CD4-positive, alpha-beta T cell treated with Interleukin-2 at 100 ng/mL for 4 hours (primary cell): ENCODE measurements around the gene CHRM1.

ENCODE experiments used
- DNase-seq: peaks from one replicate; pipeline ENCODE4 v3.0.0-alpha.2; 2020; ENCODE audit warnings: low spot score

Gene CHRM1

DNA sequence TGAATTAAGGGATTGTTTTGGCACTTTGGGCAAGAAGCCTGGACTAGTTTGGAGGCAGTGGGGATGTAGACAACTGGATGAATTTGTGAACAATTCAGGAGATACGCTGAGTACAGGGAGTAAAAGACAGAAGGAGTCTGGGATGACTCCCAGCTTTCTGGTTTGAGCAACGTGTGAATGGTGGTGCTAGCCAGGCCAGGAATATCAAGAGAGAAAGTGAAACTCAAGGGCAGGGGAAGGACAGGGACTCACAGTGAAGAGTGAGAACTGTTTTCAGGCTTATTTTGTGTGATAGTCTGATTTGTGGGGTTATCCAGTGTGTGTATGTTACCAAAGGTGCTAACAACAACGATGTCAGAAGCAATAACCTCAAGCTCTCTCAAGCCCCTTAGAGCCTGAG, 15.9 kb downstream of the CHRM1 start:
- no peak for DNase-seq

DNA sequence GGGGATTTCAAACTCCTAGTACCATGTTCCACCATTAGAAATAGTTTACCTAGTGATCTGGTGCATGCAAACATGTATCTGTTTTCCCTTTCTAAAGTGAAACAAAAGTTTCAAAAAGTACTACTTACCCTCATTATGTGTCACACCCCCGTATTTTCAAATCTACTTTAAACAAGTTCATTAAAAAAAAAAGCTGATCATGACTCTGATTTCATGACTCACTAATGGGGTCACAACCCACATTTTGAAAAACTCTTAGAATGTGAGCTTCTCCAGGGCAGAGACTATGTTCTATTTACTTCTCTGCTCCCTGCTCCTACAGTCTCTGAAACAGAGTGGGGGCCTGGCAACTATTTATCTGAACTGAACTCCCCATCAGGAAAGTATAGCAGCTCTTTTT, 18.2 kb downstream of the CHRM1 start:
- no peak for DNase-seq

DNA sequence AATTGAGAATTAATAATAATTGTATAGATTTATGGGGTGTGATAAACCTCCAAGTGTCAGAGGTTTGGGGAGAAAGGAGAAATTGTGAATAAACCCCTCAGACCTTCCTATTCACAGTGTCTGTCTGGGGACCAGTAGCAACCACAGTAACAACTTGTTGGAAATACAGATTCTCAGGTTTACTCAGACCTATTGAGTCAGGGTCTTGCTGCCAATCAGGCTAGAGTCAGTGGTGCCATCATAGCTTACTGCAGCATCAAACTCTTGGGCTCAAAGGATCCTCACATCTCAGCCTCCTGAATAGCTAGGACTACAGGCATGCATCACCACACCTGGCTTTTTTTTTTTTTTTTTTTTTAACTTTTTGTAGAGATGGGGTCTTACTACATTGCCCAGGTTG, 23.1 kb downstream of the CHRM1 start:
- DNase-seq, result no peak

DNA sequence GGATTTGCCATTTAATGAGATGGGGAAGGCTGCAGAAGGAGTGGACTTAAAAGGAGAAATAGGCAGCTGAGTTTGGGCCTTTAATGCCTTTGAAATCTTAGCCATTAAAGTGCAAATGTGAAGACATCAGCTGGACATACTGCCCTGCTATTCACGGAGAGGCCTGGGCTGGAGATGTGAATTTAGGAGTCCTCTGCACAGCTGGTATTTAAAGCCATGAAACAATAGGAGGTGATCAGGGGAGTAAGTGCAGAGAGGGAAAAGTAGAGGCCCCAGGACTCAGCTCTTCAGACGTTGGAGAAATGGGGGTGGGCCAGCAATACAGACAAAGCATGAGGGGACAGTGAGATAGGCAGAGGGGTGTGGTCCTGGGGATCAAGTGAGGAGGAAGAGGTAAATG, 23.9 kb downstream of the CHRM1 start:
- no peak for DNase-seq

DNA sequence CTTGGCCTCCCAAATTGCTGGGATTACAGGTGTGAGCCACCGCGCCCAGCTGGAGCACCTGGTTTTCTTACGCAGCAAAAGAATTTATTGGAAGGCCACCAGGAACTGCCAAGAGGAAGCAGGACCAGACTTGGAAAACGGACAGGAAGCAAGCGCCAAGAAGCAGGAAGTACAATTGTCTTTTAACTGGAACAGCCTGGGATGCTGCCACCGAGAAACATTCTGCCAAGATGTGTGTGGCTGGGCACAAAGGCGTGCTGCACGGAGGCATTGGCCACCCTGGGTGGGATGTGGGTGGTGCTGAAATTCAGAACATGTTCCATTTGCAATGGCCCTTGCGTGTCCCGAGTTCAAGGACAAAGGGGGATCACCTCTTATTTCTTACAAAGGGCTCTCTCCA, 25.1 kb downstream of the CHRM1 start:
- no peak for DNase-seq

DNA sequence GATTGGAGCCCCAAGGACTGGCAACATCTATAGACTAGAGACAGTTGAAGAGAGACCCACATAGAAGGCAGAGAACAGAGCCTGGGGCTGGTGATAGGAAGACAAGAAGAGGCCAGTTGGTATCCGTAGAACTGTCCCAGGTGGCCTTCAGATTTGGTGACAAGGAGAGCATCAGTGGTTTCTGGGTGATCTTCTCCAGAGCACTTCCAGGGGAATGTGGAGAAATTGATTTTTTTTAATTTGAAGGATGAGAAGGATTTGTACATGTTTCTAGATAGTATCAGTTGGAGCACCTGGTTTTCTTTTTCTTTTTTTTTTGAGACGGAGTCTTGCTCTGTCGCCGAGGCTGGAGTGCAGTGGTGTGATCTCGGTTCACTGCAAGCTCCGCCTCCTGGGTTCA, 25.7 kb downstream of the CHRM1 start:
- DNase-seq, result no peak

DNA sequence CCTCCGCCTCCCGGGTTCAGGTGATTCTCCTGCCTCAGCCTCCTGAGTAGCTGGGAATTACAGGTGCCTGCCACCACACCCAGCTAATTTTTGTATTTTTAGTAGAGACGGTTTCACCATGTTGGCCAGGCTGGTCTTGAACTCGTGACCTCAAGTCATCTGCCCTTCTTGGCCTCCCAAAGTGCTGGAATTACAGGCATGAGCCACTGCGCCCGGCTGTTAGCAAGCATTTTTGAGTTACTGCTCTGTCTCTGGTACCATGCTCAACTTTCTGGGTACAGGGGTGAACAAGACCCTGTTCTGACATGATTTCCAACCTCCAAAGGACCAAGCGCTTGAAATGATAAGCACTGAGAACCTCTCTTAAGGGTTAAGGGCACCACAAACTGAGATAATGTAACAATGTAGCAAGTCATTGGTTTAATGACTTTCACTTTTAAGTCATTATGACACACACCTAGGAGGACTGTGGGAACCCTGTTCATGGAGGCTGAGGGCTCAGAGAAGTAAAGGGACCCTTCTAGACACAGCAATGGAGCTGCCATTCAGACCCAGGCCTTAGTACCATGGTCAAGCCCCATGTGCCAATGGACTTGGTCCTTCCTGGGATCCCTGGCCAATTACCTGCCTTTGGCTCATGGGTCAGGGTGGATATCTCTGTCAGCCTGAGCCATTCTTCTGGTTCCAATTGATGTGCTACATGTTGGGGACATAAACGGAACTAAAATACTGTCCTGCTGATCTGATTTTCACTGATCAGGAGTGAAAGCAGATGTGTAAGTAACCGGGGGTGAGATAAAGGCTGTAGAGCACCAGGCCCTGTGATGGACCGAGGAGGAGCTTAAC, 28.9 kb downstream of the CHRM1 start:
- DNase-seq, result no peak

DNA sequence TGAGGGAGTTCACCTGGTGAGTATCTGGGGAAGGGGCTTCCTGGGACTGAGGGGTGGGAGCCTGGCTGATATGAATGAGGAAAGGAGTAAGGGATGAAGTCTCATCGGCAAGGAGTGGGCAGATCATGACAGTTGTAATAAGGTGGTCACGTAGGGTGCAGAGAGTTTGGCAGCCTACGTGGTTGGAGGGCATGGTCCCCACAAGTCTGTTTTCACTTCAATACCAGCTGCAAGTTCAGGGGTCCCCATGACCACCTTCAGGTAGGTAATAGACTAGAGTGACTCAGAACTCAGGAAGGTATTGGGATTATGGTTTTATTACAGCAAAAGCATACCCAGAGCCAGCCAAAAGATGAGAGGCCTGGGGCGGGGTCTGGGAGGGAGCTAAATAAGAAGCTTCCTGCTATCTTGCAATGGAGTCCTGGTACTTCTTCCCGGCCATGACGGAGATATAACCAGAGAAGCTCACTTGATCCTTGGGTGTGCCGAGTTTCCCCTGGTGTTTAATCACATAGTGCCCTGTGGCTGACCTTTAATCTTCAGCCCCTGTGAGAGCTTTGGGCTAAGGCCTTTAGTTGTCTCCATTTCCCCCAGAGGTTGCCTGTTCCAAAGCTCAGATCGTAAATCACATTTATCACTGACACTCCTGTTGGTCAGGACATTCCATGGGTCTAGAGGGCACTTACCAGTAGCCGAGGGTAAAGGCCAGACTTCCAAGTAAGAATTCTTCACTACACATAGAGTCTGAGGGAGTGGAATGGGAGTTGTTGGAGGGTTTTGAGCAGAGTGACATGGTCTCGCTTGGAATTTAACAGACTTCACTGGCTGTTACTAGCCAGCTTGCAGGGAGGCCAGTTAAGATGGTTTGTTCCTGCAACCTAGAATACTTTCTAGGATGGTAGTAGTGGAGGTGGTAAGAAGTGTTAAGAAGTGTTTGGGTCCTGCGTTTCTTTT, 31.4 kb downstream of the CHRM1 start:
- DNase-seq, result no peak

DNA sequence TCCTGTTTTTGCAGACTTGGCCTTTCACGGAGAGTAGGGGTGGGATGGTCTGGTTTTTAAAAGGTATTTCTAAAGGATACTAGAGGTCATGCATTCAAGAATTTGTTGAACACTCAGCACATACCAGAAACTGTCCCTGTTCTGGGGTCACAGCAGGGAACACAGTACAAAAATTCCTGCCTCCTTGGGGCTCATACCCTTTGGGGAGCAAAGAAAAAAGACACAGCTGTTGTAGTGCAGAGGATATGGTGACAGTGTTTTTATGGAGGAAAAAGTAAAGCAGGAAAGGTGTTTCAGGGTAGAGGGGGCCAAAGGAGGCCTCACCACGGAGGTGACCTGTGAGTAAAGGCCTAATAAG, 32.1 kb downstream of the CHRM1 start:
- DNase-seq, result no peak

DNA sequence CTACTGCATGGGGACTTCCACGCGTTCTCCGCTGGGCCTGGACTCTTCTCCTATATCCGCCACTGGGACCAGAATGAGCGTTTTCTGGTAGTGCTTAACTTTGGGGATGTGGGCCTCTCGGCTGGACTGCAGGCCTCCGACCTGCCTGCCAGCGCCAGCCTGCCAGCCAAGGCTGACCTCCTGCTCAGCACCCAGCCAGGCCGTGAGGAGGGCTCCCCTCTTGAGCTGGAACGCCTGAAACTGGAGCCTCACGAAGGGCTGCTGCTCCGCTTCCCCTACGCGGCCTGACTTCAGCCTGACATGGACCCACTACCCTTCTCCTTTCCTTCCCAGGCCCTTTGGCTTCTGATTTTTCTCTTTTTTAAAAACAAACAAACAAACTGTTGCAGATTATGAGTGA, 32.8 kb downstream of the CHRM1 start:
- DNase-seq, result no peak

DNA sequence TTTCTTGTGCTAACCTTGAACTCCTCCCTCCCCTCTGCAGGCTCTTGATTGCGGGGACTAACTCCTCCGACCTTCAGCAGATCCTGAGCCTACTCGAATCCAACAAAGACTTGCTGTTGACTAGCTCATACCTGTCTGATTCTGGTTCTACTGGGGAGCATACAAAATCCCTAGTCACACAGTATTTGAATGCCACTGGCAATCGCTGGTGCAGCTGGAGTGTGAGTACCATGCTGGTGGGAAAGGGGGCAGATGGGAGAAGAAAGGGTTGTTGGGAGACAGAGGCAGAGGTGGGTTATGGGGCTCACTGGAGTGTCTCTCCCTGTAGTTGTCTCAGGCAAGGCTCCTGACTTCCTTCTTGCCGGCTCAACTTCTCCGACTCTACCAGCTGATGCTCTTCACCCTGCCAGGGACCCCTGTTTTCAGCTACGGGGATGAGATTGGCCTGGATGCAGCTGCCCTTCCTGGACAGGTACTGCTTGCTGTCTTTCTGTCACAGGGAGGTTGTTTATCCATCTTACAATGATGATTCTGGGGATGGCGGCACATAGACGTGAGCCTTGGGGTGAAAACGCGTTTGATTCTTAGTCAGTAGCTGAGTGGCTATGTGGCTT, 35.9 kb downstream of the CHRM1 start:
- DNase-seq, result no peak

DNA sequence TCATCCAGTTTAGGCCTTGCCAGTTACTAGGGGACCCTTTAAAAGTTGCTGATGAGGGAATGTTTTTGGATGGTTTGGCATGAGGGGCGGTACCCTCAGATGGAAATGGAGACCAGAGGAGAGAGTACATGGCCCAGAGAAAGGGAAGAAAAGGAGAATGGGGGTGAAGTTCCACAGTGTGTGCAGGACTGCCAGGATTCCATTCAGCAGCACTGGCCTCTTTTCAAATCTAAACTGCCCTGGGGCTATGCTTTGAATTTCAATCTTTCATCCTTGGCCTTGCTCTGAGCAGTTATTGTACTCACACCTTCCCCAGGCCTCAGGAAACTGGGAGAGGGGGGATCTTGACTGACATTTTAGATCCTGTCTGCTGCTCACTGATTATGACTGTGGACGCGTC, 37.5 kb downstream of the CHRM1 start:
- no peak for DNase-seq

DNA sequence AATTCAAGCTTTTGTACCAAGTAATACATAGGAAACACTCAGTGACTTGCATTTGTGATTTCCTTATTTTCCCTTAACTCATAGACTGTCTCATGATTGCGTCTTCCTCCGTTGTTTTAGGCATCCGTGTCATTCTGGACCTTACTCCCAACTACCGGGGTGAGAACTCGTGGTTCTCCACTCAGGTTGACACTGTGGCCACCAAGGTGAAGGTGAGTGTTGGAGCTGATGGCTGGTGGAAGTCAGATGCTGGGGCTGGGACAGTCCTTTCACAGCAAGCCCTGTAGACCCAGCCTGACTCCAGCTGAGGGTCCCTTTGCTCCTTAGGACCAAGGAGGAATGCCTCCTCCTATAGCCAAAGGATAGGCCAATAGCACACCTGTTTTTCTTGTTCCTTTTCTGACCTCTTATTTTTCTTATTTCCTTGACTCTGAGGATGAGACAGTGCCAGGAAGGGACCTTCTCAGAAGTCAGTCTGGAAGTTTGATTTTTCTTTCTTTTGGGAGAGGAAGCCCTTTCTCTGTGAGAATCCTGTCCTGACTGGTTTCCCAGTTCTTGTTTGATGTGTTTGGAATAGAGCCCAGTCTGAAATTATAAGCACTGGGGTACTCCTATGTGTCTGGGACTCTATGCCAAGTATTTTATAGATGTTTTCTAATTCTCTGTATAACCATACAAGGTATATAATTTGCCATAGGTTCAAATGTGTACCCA, 38.2 kb downstream of the CHRM1 start:
- DNase-seq, result no peak

DNA sequence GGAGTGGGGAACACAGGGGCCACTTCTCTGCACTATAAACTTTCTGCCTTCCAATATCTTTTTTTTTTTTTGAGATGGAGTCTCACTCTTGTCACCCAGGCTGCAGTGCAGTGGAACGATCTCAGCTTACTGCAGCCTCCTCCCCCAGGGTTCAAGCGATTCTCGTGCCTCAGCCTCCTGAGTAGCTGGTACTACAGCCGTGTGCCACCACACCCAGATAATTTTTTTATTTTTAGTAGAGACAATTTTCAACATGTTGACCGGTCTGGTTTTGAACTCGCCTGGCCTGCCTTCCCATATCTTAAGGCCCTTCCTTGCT, 38.8 kb downstream of the CHRM1 start:
- DNase-seq, result no peak

DNA sequence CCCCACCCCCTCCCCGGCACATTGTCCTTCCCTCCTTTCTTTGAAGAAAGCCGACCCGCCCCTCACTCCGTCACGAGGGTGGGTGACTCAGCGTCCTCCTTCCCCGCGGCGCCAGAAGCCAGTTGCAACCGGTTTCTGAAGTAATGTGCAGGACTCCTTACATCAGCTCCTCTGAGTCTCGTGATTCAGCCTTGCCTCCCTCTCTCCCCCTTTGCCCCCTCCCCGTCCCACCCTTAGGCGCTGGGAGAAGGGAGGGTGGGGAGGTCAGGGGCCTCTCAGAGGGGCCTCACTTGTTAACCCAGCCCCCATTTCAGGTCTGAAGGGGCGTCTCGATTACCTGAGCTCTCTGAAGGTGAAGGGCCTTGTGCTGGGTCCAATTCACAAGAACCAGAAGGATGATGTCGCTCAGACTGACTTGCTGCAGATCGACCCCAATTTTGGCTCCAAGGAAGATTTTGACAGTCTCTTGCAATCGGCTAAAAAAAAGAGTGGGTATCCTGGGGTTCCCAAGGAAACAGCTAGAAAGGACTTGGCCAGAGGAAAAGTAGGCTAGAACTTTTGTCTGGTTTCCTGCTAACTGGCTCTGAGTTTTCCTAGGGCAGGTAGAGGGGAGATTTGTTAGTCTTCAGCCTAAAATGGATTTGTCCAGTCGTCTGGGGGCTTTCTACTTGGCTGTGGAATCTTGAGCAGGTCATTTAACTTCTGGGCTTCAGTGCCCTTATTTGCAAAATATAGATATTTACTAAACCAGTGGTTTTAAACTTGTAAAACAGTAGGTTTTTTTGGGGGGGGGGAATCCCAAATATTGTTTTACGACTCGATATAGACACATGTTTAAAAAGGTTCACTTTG, 39.4 kb downstream of the CHRM1 start:
- DNase-seq, result peak; percentile 95

DNA sequence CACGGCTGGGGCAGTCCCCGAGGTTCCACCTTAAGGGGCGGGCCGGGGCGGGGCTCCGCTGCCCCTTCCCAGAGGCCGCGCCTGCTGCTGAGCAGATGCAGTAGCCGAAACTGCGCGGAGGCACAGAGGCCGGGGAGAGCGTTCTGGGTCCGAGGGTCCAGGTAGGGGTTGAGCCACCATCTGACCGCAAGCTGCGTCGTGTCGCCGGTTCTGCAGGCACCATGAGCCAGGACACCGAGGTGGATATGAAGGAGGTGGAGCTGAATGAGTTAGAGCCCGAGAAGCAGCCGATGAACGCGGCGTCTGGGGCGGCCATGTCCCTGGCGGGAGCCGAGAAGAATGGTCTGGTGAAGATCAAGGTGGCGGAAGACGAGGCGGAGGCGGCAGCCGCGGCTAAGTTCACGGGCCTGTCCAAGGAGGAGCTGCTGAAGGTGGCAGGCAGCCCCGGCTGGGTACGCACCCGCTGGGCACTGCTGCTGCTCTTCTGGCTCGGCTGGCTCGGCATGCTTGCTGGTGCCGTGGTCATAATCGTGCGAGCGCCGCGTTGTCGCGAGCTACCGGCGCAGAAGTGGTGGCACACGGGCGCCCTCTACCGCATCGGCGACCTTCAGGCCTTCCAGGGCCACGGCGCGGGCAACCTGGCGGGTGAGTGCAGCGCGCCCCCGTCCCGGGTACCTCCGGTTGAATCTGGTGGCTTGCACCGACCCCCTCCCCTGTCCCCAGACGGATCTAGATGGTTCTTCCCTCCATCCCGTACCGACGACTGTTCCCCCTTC, 40.2 kb downstream of the CHRM1 start, which contains the start of gene SLC3A2:
Gene SLC3A2, plus strand, starts transcription at position 94 of the 776 bp plus-strand sequence. Its CDS starts 128 bp downstream, at position 222.
- peak; percentile 83 for DNase-seq

DNA sequence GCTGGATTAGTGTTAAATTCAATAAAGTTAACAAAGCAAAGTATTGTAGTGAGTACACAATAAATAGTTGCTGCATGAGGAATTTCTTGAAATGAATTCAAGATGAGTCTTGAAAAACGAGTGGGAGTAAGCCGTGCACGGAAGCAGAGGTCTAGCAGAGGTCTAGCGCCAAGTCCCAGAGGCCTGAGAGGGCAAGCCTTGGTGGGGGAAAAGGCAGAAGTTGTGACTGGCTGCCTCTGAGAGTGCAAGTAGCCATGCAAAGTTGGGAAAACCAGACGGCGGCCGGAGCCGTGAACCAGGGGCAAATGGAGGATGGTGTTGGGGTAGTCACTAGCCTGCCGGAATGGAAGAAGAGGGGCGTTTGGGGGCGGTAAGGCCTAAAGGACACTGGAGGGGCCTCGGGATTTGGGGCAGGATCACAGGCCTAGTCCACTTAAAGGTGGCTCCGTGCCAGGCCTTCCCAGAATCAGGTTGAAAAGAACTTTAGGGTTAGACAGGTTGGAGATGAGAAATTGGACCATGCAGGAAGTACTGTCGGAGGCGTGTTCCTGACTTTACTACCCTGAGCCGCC, 40.8 kb downstream of the CHRM1 start:
- DNase-seq, result no peak

DNA sequence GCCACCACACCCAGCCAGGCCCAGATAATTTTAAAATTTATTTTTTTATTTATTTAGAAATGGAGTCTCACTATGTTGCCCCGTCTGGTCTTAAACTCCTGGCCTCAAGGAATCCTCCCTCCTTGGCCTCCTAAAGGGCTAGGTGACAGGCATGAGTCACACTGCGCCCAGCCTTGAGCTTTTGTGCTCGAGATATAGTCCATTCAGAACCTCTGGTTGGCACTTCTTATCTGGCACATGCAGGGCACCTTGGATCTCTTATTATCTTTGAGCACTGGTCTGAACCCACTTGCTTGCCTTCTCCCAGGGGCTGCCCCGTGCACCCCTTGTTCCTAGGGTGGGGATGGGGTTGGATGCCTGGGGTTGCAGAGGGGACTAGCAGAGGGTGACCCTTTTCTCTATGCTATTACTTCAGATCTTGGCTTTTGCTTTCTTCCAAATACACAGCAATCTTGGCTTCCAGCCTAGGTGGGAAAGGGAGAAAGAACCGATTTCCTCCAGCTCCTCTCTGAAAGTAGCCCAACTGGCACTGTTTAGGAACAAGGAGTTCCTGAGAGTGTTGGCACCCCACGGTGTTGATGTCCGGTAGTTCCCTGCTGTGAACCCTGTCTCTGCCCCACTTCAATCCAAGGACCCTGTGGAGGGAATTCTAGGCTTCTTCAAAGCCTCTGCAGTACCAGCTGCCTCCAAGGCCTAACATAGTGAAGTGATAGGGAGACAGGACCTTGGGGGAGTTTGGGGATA, 41.8 kb downstream of the CHRM1 start:
- DNase-seq, result no peak

DNA sequence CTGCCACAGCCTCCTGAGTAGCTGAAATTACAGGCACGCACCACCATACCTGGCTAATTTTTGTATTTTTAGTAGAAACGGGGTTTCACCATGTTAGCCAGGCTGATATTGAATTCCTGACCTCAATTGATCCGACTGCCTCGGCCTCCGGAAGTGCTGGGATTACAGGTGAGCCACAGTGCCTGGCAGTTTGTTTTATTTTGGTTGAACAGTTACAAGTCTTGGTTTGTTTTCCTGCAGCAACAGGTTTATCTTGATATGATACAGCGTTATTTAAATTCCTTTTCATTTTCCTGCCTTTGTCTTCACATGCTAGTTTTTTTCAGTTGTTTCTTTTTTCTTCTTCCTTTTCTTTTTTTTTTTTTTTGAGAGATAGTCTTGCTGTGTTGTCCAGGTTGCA, 44.5 kb downstream of the CHRM1 start:
- DNase-seq, result no peak
